ENCODE measurements around the gene CIP2A. TPM values are rescaled to one million over a fixed set of nuclear protein-coding genes. Genes with fewer than 3 reads are reported as not detected.

Gene CIP2A
- total RNA-seq, 1 experiment from 2014 or later: 36.9 TPM

DNA sequence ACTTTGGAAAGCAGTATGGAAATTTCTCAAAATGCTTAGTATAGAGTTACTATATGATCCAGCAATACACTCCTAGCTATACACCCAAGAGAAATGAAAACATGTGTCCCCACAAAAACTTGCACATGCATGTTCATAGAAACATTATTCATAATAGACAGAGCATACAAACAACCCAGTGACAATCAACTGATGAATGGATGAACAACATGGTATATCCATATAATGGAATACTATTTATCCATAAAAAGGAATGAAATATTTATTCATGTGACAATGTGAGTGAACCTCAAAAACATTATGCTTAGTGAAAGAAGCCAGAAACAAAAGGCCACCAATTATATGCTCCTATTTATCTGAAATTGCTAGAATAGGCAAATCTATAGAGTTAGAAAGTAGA is 85.5 kb downstream of the CIP2A start:
- intact Hi-C loops (cut with micrococcal nuclease; ENCODE audit: unreplicated experiment): no loop called here
- no TSS peak for BruUV-seq (replicated peaks)
- peaks cover 2% of the 10 kb centered on the region for H3K9me3 Mint-ChIP-seq (ENCODE audit: low read depth, unreplicated experiment)
- no peak overlapping the region for H3K27ac Mint-ChIP-seq (ENCODE audit: unreplicated experiment)
- CTCF ChIA-PET: no interaction called here
- DNase-seq: no peak
- H3K36me3 Mint-ChIP-seq (ENCODE audit: insufficient read depth, unreplicated experiment): no peaks in the 10 kb centered on the region
- H3K27me3 Mint-ChIP-seq (ENCODE audit: unreplicated experiment): peaks cover 8% of the 10 kb centered on the region
- H3K4me1 Mint-ChIP-seq (ENCODE audit: low read depth, unreplicated experiment): no peaks in the 10 kb centered on the region
- no peak overlapping the region for H3K4me3 Mint-ChIP-seq (ENCODE audit: low read depth, unreplicated experiment)
- TF ChIP-seq, protein P1, sequence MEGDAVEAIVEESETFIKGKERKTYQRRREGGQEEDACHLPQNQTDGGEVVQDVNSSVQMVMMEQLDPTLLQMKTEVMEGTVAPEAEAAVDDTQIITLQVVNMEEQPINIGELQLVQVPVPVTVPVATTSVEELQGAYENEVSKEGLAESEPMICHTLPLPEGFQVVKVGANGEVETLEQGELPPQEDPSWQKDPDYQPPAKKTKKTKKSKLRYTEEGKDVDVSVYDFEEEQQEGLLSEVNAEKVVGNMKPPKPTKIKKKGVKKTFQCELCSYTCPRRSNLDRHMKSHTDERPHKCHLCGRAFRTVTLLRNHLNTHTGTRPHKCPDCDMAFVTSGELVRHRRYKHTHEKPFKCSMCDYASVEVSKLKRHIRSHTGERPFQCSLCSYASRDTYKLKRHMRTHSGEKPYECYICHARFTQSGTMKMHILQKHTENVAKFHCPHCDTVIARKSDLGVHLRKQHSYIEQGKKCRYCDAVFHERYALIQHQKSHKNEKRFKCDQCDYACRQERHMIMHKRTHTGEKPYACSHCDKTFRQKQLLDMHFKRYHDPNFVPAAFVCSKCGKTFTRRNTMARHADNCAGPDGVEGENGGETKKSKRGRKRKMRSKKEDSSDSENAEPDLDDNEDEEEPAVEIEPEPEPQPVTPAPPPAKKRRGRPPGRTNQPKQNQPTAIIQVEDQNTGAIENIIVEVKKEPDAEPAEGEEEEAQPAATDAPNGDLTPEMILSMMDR (IDR thresholded peaks at IDR 0.05; ENCODE audit: unreplicated experiment): no peak

DNA sequence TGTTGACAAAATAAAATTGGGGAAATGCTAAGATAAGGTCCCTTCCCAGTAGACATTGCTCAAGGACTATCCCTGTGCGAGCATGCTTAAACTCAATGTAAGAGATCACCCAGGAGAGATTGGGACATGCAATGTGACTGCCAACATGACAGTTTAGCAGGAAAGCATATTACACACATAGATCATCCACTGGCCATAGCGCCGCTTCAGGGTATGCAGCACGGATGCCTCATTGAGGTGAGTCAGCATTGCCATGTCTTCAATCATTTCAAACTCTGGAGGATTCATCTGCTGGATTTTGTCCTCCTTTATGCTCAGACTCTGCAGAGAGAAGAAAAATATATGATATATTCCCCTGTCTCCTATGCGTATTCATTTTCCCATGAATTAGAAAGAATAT is 87.7 kb downstream of the CIP2A start:
- no TSS peak for BruUV-seq (replicated peaks)
- CTCF ChIA-PET: no interaction called here
- H3K27me3 Mint-ChIP-seq (ENCODE audit: unreplicated experiment): peaks cover 8% of the 10 kb centered on the region
- H3K27ac Mint-ChIP-seq (ENCODE audit: unreplicated experiment): no peak overlapping the region
- H3K4me3 Mint-ChIP-seq (ENCODE audit: low read depth, unreplicated experiment): no peak overlapping the region
- no peak for DNase-seq
- intact Hi-C loops (cut with micrococcal nuclease; ENCODE audit: unreplicated experiment): no loop called here
- H3K9me3 Mint-ChIP-seq (ENCODE audit: low read depth, unreplicated experiment): peaks cover 2% of the 10 kb centered on the region
- no peaks in the 10 kb centered on the region for H3K36me3 Mint-ChIP-seq (ENCODE audit: insufficient read depth, unreplicated experiment)
- no peaks in the 10 kb centered on the region for H3K4me1 Mint-ChIP-seq (ENCODE audit: low read depth, unreplicated experiment)
- TF ChIP-seq, protein P1 (IDR thresholded peaks at IDR 0.05; ENCODE audit: unreplicated experiment): no peak

DNA sequence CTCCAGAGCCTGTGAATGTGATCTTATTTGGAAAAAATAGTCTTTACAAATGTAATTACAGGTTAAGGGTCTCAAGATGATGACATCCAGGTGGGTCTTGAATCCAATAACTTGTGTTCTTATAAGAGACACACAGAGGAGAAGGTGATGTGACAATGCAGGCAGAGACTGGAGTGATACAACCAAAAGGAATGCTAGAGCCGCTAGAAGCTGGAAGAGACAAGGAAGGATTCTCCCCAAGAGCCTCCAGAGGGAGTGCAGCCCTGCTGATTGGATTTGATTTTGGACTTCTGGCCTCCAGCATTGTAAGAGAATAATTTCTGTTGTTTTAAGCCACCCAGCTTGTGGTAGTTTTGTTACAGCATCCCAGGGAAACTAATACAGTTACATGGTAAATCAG is 88.5 kb downstream of the CIP2A start:
- DNase-seq: no peak
- peaks cover 2% of the 10 kb centered on the region for H3K9me3 Mint-ChIP-seq (ENCODE audit: low read depth, unreplicated experiment)
- CTCF ChIA-PET: no interaction called here
- peaks cover 8% of the 10 kb centered on the region for H3K27me3 Mint-ChIP-seq (ENCODE audit: unreplicated experiment)
- BruUV-seq (replicated peaks): no TSS peak
- H3K27ac Mint-ChIP-seq (ENCODE audit: unreplicated experiment): no peak overlapping the region
- H3K4me3 Mint-ChIP-seq (ENCODE audit: low read depth, unreplicated experiment): no peak overlapping the region
- H3K4me1 Mint-ChIP-seq (ENCODE audit: low read depth, unreplicated experiment): no peaks in the 10 kb centered on the region
- no peaks in the 10 kb centered on the region for H3K36me3 Mint-ChIP-seq (ENCODE audit: insufficient read depth, unreplicated experiment)
- TF ChIP-seq, protein P1 (IDR thresholded peaks at IDR 0.05; ENCODE audit: unreplicated experiment): no peak
- intact Hi-C loops (cut with micrococcal nuclease; ENCODE audit: unreplicated experiment): no loop called here

Other genes starting within 250 kb of the CIP2A start
- gene MYH15, start 78.8 kb downstream of the CIP2A start, total RNA-seq (2022): 0.35 and 0.64 TPM in 2 replicates
- 10.6 and 12.2 TPM in 2 replicates for gene DZIP3, start 284 bp upstream of the CIP2A start, total RNA-seq (2022)
- not detected in 2 replicates for gene RETNLB, start 168.0 kb upstream of the CIP2A start, total RNA-seq (2022)
- gene TRAT1, start 233.3 kb upstream of the CIP2A start, total RNA-seq (2022): not detected in 2 replicates